Hematopoietic multipotent progenitor cell treated with erythropoietin and hydrocortisone succinate and interleukin-3 and kit ligand, for 15 days (in vitro differentiated cells): Measurements from ENCODE around the gene PCDHGA1.

Experiments used
- DNase-seq: peaks from one replicate; pipeline ENCODE4 v3.0.0-alpha.2; 2015; ENCODE audit warnings: low spot score

The PCDHGA1 gene

GRCh38 chr5:141534492-141535213 lies 204.3 kb downstream of the PCDHGA1 start:
- no peak for DNase-seq

- DNase-seq: no peak
These were observed 212.7 kb downstream of the PCDHGA1 start for GRCh38 chr5:141543053-141543452.

GRCh38 chr5:141547488-141547887 lies 217.2 kb downstream of the PCDHGA1 start:
- DNase-seq: no peak

DNA sequence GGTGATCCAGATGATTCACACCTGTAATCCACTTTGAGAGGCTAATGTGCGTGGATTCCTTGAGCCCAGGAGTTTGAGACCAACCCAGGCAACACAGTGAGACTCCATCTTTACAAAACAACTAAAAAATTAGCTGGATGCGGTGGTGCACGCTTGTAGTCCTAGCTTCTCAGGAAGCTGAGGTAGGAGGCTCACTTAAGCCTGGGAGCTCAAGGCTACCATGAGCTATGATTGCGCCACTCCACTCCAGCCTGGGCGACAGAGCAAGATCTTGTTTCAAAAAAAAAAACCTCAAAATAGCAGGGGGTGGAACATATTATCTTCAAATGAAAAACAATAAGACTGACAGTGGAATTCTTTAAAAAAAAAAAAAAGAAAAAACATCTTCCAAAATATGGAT lies 217.6 kb downstream of the PCDHGA1 start:
- no peak for DNase-seq

DNA sequence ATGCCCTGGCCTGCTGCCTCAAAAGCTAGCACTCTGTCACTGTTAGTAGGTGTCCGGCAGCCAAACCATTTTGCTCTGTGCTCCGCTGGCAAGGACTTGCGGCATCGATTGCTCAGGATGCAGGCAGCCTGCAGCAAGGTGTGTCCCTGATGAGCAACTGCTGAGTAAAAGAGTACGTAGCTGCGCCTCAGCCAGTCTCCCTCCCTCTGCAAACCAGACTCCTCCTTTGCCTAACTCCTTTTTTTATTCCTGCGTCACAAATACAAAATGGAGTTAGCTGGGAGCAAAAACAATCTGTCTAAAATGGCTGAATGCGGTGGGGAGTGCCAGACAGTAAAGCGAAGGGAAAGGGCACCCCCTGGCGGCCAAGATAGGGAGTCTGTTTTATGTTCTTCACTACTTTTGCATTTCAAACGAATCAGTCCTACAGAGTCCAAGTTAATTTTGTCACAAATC lies 227.4 kb downstream of the PCDHGA1 start:
- peak; percentile 77 for DNase-seq

- DNase-seq: no peak
These were observed 227.8 kb downstream of the PCDHGA1 start for GRCh38 chr5:141558150-141558549.

DNA sequence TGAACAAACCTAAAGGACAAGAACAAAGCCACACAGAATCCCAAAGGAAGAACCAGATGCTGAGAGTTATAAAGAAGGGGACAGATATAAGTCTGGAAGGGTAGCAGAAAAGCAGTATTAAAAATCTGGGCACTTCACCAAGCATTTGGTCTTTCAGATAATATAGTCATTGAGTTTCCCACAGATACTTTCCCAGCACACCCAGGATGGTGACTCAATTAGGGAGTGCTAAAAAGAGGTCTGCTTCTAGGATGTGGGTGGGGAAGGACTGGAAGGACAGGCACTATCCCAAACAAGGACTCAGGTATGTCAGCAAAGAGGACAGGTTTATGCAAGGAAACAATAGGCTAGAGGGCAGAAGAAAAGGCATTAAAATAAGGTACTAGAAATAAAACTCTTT lies 229.1 kb downstream of the PCDHGA1 start:
- DNase-seq: no peak

- no peak for DNase-seq
These were observed 229.8 kb downstream of the PCDHGA1 start for GRCh38 chr5:141560151-141560550.

DNA sequence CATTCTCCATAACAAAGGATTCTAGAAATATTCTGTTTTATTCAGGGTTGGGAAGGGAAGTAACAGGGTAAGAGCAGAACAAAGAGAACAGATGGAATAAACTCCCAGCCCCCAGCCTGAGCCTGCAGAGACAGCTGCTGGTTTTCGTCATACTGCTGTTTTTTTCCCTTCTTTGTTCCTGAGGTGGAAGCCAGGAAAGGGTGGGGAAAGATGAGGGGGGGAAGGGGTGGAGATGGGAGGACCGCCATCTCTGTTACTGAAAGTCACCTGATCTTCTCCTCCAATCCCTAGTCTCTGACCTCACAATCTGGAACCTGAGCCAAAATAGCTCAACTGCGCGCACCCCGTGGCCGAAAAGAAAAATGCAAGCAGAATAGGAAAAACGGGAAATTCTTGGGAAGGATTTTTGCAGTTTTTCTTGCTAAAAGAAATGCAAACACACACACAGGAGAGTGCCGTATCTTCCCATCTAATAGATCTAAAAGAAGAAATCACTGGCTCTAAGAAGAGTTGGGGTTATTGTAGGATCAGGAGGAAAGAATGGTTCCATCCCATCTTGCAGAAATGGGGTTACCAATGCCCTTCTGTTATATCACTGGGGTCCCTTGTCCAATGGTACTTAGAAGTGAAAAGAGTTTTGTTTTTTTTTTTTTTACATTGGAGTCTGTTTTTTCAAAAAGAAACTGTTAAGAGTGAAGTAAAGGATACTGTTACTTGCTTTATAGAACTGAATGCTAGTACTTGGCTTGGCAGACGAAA lies 230.6 kb downstream of the PCDHGA1 start:
- peak; percentile 48 for DNase-seq
